ENCODE results near the gene ARMC5.

DNA sequence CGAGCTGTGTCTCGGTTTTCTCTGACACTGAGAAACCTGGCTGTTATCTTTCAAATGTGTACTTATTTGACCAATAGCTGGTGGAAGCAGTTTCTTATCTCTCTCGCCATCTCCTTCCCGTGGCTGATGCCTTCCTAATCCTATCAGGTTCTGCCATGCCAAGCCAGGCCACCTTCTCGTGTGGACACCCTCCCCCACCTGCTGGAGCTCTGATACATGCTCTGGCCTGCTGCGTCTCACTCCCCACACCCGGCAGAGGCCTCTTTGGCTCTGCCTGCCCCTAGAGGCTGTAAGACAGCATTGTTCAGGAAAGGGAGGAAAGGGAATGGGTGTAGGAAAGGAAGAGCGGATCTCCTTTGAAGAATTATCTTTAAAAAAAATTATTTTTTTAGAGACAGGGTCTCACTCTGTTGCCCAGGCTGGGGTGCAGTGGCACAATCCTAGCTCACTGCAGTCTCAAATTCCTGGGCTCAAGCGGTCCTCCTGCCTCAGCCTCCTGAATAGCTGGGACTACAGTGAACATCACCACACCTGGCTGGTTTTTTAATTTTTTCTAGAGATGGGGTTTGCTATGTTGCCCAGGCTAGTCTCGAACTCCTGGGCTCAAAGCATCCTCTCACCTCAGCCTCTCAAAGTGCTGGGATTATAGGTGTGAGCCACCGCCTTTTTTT, 7.5 kb upstream of the ARMC5 start:
- TF ChIP-seq, protein P1, sequence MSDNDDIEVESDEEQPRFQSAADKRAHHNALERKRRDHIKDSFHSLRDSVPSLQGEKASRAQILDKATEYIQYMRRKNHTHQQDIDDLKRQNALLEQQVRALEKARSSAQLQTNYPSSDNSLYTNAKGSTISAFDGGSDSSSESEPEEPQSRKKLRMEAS (CRISPR knock-in tag; IDR thresholded peaks at IDR 0.05) = no peak
- TF ChIP-seq, protein P2, sequence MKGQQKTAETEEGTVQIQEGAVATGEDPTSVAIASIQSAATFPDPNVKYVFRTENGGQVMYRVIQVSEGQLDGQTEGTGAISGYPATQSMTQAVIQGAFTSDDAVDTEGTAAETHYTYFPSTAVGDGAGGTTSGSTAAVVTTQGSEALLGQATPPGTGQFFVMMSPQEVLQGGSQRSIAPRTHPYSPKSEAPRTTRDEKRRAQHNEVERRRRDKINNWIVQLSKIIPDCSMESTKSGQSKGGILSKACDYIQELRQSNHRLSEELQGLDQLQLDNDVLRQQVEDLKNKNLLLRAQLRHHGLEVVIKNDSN (CRISPR knock-in tag; IDR thresholded peaks at IDR 0.05) = no peak
- TF ChIP-seq, protein P3, sequence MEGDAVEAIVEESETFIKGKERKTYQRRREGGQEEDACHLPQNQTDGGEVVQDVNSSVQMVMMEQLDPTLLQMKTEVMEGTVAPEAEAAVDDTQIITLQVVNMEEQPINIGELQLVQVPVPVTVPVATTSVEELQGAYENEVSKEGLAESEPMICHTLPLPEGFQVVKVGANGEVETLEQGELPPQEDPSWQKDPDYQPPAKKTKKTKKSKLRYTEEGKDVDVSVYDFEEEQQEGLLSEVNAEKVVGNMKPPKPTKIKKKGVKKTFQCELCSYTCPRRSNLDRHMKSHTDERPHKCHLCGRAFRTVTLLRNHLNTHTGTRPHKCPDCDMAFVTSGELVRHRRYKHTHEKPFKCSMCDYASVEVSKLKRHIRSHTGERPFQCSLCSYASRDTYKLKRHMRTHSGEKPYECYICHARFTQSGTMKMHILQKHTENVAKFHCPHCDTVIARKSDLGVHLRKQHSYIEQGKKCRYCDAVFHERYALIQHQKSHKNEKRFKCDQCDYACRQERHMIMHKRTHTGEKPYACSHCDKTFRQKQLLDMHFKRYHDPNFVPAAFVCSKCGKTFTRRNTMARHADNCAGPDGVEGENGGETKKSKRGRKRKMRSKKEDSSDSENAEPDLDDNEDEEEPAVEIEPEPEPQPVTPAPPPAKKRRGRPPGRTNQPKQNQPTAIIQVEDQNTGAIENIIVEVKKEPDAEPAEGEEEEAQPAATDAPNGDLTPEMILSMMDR (IDR thresholded peaks at IDR 0.05) = peak; percentile 50; the same call in 1 of the 2 replicates
- TF ChIP-seq GABPB1 (CRISPR knock-in tag; IDR thresholded peaks at IDR 0.05) (no peak), FOXJ3 (CRISPR knock-in tag; IDR thresholded peaks at IDR 0.05; ENCODE audit: borderline replicate concordance) (no peak), TEAD1 (CRISPR knock-in tag; IDR thresholded peaks at IDR 0.05) (no peak), CBFB (CRISPR knock-in tag; IDR thresholded peaks at IDR 0.05; ENCODE audit: low read depth) (no peak)
